ENCODE measurements around the gene BRD1. TPM values are rescaled to one million over a fixed set of nuclear protein-coding genes. Genes with fewer than 3 reads are reported as not detected.
"Not testable (repeated sequence)": the region's sequence is repeated elsewhere in the genome, so short reads cannot be mapped to it uniquely, and the experiment has no call there.

BRD1 gene
- total RNA-seq, 1 donor from 2014 or later: 33.7 TPM

- no peak for DNase-seq
Observed at GRCh38 chr22:49783036-49783746, 44.5 kb downstream of the BRD1 start.

DNA sequence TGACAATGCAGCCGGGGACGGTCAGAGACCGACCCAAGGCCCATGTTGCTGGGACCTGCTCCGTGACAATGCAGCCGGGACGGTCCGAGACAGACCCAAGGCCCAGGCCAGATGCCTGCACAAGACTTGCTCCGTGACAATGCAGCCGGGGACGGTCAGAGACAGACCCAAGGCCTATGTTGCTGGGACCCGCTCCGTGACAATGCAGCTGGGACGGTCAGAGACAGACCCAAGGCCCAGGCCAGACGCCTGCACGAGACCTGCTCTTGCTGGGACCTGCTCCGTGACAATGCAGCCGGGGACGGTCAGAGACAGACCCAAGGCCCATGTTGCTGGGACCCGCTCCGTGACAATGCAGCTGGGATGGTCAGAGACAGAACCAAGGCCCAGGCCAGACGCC lies 45.8 kb downstream of the BRD1 start:
- DNase-seq: not testable (repeated sequence)

DNA sequence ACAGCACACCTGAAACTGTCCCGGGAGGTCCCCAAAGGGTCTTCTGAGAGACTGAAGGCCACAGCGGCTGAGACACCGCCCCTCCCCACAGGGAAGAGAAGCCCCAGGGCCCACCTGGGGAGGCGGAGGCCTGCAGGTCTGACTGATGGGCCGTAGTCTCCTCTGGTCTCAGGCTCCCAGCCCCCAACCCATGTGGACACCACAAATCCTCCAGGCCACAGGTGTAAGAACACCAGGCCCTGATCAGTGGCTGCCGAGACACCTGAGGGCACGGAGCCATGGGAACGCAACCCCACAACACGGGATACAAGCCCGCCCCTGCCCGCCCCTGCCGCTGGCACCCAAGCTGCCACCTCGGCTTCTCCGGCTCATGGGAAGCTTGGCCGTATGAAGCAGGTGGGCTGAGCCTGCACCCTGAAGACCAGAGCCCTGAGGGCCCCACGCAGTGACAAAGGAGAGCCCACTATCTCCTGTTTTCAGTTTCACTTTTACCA lies 46.3 kb downstream of the BRD1 start:
- no peak for DNase-seq

DNA sequence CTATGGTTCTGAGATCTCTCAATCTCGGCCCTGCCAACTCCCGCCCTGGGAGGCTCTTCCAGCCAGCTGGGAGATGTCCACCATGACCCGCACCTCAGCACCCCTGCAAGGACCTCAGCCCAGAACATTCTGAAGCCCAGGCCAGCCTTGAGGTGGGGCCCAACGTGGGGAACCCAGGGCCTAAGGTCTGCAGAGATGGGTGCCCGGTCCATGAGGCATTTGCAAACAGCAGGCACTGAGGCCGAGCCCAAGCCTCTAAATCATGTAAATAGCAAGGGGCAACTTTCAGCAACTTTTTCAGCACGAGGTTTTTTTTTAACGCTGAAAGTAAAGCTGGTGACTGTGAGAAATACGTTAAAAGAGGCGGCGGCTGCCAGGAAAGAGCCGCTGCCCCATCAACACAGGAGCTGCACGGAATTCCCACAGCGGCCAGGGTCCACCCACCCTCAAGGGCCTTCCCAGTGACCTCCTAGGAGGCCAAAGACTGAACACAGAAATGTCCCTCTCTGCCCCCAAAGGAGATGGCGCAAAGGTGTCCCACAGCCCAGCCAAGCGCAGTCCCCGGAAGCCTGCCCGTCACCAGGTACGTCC lies 46.9 kb downstream of the BRD1 start:
- no peak for DNase-seq

GRCh38 chr22:49779853-49780697 lies 47.6 kb downstream of the BRD1 start:
- no peak for DNase-seq

- DNase-seq: no peak
Observed at GRCh38 chr22:49779211-49779610, 48.5 kb downstream of the BRD1 start.

GRCh38 chr22:49777569-49778249 lies 50.0 kb downstream of the BRD1 start:
- DNase-seq: no peak

GRCh38 chr22:49776891-49777290 lies 50.8 kb downstream of the BRD1 start:
- no peak for DNase-seq

DNA sequence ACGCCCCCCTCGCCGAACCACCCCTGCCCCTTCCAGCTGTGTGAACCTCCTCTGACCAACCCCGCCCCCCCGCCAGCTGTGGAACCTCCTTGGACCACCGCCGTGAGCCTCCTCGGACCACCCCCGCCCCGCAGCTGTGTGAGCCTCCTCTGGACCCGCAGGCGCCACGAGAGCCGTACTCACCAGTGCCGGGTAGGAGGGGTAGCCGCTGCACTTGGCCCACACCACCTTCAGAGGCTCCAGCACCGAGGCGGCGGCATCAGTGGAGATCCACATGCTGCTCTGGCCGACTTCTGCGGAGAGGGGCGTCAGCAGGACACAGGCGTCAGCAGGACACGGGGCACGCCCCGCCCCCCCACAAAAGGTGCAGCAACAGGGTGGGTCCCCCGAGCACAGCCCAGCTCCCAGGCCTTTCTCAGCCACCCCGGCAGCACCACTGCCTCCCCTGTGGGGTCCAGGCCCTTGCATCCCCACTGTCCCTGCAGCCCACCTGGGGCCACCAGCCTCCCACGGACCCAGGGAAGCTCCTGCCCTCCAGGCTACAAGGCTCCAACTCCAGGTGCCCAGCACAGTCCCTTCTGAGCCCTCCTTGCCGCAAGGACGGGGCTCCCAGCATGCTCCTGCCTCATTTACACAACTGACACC lies 51.7 kb downstream of the BRD1 start:
- DNase-seq: no peak

DNA sequence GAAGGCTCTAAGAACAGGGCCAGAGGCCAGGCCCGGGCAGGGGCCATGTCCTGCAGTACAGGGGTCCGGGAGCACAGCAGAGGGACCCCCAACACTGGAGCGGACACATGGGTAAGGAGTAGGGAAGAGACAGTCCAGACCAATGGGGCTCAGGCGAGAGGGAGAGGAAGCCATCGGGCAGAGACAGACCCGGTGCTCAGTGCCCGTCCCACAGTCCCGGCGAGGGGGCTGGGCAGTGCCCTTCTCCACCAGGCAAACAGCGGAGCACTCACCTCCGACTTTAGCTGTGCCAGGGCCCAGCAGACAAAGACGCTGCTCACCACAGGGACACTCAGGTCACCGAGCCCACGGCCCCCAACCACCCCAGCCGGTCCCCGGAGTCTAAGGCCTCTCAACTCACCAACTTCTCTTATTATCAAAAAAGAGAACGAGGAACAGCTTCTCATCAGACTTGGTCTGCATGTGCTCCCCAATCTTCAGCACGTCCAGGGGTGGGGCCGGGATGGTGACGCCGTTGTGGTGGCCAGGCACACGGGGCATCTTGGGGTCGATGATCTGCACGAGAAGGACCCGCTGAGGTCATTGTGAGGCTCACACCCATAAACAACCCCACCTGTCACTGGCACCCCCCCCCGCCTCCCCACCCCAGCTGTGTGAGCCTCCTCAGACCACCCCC lies 52.3 kb downstream of the BRD1 start:
- DNase-seq: no peak

DNA sequence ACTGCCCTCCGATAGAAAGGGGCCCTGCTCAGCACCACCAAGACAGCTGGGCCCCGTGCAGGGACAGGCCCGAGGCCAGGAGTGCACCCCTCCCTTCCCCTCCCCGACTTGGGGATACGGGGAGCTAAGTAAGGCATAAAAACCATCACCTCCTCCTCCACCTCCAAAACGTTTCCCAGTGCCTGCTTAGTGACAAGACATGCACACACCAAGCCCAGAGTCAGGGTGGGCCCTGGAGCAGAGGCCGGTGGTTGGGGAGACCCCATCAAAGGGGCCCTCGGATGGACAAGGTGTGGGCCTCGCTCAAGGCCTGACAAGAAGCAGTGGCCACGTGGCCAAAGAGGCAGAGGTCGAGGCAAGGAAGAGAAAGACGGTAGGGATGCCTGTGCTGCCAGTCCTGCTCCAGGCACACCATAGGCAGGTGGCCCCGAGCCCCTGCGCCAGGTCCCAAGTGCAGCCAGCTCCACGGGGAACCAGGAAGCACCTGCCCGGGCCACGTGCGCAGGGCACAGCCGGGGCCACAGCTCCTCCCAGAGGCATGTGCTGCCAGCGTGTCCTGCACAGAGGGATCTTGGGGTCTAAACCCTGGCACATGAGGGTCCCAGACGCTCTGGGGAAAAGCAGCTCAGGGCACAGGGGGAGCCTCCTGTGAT lies 53.0 kb downstream of the BRD1 start:
- DNase-seq: no peak

- no peak for DNase-seq
Observed at GRCh38 chr22:49774046-49774445, 53.6 kb downstream of the BRD1 start.

DNA sequence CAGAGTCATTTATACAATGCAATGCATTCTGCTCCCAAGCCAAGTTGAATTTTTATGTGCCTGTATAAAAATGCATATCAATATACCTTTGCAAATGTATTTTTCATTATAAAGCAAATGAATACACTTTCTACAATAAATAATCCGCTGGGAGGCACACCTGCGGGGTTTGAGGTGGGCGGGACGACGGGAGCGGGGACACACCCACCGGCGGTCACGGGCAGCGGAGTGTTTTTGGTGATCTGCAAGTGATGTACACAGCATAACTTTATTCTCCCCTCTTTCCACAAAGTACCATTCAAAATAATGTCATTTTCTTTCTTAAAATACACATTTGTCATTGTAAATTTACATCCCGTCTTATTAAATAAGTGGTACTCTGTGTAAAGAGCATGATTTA lies 54.1 kb downstream of the BRD1 start:
- DNase-seq: no peak

DNA sequence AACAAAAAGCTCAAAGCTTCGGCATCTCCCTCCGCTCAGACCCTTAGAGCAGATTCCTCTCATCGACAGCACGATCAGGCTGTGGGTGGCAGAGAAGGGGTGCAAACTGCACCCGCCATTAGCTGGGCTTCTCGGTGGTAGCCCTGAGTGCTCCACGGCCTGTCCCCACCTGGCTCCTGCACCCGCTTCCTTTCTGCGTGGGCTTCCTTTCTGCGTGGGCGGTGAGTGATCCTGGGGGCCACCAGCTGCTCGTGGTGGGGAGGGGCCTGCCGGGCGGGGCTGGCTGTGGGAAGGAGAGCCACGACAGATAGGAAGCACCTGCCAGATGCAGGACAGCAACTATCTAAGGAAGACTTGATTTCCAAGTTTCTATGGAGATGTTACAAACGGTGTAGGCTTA lies 55.0 kb downstream of the BRD1 start:
- no peak for DNase-seq

GRCh38 chr22:49771266-49772065 lies 56.2 kb downstream of the BRD1 start:
- DNase-seq: no peak

- DNase-seq: no peak
Observed at GRCh38 chr22:49770547-49771265, 57.0 kb downstream of the BRD1 start.

DNA sequence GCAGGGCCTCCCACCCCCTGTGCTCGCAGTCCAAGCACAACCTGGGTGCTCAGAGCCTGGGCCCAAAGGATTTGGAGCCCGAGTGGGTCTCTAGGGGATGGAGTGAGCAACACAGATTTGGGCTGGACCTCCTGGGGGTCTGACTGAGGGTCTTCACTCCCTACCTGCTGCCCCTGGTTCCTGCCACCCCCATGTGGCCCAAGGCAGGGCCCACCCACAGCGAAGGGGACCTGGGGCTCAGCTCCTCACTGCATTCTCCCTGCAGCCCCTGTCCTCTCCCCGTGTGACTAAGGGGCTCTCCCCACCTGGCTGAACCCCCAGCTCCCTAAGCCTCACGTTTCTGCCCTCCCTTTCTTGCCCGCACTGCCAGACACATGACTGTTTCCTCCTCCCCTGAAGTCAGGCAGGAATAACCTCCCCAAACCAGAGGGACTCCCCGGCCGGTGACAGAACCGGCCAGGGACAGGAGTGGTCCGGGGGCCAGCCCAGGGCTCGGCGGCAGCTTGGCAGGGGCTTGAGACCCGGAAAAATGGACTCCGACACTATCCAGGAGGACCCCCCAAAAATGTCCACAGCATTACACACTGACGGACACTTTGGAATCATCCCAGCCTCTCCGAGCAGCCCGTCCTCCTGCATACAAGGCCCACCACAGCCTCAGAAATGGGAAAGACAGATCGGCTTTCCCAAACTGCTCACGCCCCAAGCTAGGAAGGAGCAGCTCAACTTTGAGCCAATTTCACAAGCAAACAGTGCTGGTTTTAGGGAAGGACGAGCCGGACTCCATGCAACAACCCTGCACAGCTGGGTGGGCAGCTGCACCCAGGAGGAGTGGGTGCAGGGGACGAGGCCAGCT lies 57.8 kb downstream of the BRD1 start:
- no peak for DNase-seq

- DNase-seq: no peak
Observed at GRCh38 chr22:49768951-49769690, 58.6 kb downstream of the BRD1 start.

Data from skin of body (tissue), 2 donors.